ENCODE data around the gene TULP3.

Gene TULP3

GRCh38 chr12:2960390-2960956, 69.8 kb downstream of the TULP3 start:
- TF ChIP-seq CTCF (conservative IDR thresholded peaks at IDR 0.05), result no peak
- H3K27ac ChIP-seq, result peak overlapping the region; percentile 99

GRCh38 chr12:2960996-2961616, 70.4 kb downstream of the TULP3 start:
- TF ChIP-seq CTCF (conservative IDR thresholded peaks at IDR 0.05), result no peak
- peak overlapping the region; percentile 99 for H3K27ac ChIP-seq

- TF ChIP-seq CTCF (conservative IDR thresholded peaks at IDR 0.05), result no peak
- peak overlapping the region; percentile 99 for H3K27ac ChIP-seq
Measured at GRCh38 chr12:2961705-2962104, 71.0 kb downstream of the TULP3 start.

- no peak for TF ChIP-seq CTCF (conservative IDR thresholded peaks at IDR 0.05)
- H3K27ac ChIP-seq, result no peak overlapping the region
Measured at GRCh38 chr12:2963154-2963759, 72.6 kb downstream of the TULP3 start.

- no peak for TF ChIP-seq CTCF (conservative IDR thresholded peaks at IDR 0.05)
- no peak overlapping the region for H3K27ac ChIP-seq
Measured at GRCh38 chr12:2963760-2964292, 73.1 kb downstream of the TULP3 start.

- no peak overlapping the region for H3K27ac ChIP-seq
- no peak for TF ChIP-seq CTCF (conservative IDR thresholded peaks at IDR 0.05)
Measured at GRCh38 chr12:2967651-2968050, 77.0 kb downstream of the TULP3 start.

- H3K27ac ChIP-seq, result no peak overlapping the region
- no peak for TF ChIP-seq CTCF (conservative IDR thresholded peaks at IDR 0.05)
Measured at GRCh38 chr12:2970744-2971143, 80.1 kb downstream of the TULP3 start.

All from VCaP (cell line).